NCI-H146 treated with DMSO at 0.1 percent for 48 hours (cell line): ENCODE results near the gene SPSB1.

Experiments
- DNase-seq: peaks from one replicate; lab custom pipeline; 2025; ENCODE audit not compliant: unreplicated experiment; lab: John Stamatoyannopoulos, UW

SPSB1 gene

DNA sequence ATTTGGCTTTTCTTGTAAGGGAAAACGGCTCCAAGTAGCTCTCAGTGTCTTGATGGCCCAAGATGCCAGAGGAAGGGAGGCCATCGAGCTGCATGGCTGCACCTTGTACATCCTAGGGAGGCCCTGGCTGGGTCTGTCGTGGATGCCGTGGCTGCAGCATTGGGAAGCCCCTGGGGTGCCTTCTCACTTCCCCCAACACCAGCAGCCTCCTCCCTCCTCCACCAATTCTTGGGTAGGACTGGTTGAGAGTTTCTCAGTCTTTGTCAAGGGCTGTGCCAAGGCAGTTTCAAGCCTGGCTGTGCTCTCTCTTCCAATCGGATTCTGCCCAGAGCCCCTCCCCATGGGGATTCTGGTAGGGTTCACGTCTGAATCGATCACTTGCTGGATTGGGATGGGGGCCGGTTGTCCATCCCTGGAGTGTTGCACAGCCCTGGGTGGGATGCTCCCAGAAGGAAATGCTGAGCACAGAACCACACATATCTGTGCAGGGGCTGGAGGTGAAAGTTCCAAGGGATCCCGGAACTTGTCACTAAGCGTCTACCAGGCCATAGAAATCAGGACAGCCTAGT, 14.0 kb upstream of the SPSB1 start:
- DNase-seq: no peak

DNA sequence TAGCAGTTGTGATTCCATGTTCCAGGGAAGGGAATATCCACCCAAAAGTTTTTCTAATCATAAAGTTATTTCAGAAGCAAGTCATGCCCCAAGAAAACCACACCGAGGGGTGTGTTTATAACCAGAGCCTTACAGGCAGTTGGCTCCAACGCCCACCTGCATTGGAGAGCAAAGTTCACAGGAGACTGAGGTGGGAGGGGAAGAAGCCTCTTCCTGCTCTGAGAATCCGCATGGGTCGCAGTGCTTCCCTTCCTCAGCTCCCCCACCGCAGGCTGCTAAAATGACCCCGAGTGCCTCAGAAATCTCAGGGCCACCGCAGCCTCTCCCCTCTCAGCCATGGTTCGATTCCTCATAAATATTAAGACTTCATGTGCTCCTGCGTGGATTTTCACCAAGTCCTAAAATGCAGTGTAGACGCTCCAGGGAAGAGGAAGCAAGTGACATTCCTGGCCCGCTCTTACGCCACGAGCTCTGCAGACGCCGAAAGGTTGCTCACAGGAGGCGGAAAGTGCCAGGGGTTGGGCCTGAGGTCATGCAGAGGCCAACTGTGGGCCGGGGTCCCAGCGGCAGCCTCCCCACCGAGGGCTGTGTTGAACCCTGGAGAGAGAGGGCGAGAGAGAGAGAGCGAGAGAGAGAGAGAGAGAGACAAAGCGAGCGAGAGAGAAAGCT, 13.4 kb upstream of the SPSB1 start:
- DNase-seq: no peak

DNA sequence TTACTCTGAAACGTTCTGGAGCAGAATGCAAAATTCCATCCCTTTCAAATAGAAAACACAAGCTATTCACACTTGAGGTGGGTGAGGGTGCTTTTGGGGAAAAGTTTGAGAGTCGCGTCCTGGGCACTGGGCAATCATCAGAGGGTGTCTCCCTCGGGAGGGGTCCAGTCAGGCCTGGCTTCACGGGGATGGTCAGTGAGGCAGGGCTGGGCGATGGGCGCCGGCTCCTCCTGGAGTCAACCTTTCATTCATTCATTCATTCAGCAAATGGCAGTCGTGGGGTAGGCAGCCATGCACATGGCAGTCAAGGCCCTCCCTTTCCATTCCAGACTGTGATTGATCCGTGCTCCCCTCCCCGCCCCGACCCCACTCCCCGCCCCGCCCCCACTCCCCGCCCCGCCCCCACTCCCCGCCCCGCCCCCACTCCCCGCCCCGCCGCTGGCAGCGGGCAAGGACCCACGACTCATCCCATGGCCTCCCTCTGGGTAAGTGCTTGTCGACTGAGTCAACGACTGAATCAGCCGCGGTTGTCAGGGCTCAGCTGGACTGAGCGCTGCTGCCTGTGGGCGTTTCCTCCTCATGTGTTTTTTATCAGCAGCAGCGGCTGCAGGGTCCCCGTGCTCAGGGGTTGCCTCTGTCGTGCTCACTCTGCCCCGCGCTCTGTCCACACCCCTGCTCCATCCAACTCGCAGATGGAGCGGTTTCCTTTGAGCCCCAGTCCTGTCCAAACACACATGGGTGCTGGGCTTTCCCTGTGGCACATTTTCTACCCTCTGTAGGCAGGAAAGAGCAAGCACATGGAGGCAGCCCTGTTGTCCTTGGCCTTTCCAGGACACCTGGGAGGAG, 12.5 kb upstream of the SPSB1 start:
- no peak for DNase-seq

DNA sequence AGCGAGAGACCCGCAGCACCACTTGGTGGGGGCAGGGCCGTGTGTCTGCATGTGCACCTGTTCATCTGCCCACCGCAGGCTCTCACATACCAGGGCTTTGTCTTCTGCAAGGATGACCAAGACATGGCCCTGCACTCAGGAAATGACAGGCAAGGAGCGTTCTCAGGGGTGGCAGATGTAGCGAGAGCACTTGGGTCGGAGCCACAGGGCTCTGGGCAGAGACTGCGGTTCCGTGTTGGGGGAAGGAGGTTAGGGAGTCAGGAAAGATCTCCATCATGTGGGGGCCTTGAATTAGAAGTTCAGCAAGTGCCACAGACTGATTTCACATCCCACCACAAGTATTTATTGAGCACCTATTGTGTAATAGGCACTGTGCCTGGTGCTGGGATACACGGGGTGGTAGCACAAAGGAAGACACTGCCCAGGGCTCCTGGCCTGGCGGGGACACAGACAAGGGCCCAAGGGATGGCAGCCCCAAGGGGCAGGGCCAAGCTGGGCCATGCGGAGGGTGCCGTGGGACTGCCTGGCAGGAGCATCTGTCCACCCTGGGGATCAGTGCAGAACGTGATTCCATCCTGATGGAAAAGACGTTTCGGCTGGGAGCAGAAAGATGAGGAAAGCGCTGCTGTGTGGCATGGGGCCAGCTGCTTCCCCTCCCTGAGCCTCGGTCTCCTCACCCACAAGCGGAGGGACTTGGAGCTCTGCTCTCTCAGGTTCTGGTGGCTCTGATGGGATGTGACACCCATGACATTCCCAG, 11.4 kb upstream of the SPSB1 start:
- no peak for DNase-seq

DNA sequence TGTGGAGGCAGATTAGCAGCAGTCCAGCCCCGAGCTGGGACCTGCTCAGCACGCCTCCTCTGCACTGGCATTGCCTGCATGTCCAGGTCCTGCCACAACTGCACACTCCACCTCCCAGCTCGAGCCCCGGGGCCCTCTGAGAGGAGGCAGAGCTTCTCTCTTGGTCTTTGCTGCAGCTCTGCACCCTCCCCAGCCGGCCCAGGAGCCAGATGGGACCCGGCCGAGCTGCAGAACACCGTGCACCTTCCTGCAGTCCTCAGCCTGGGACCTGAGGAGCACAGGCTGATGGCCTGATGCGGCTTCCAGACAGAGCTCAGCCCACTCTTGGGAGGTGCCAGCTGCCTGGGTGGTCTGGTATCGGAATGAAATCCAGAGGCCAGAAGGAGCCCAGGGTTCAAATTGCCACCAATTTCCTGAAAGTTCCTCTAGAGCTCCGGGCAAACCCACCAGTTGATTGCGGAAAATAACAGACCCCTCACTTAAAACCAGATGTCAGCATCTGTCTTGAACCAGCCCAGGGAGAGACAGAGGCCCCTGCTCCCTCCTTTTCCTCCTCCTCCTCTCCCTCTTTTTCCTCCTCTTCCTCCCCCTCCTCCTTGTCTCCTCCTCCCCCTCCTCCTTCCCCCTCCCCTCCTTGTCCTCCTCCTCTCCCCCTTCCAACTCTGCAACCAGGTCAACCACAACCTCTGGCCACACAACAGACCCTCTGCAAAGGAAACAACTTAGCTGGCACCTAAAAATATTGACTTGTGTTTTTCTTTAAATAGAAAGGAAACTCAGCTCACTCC, 10.6 kb upstream of the SPSB1 start:
- DNase-seq: no peak

DNA sequence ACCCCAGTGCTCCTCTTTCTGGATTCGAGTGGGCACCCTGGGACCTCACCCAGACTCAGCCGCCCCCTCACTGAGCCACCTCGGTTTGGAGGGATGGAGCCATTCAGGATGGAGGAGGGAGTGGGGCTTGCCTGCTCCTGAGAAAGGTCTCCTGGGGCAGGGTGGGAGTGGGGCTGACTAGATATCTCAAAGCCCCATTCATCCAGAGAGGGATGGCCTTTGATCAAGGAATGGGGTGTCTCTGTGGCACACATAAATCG, 10.1 kb upstream of the SPSB1 start:
- DNase-seq: no peak

DNA sequence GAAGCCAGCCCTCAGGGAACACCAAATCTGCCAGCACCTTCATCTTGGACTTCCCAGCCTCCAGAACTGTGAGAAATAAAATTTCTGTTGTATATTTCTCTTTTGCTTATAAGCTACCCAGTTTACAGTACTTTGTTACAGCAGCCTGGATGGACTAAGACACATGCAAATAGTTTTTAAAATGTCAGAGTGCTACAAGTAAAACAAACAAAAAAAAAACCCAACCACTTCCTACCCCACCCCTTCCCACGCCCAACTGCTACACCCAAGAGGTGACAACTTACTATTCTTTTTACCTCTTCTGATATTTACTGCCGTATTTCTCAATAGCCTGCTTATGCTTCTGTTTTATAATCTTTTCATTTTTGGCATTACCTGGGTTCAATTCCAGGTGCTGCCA, 8.6 kb upstream of the SPSB1 start:
- no peak for DNase-seq

DNA sequence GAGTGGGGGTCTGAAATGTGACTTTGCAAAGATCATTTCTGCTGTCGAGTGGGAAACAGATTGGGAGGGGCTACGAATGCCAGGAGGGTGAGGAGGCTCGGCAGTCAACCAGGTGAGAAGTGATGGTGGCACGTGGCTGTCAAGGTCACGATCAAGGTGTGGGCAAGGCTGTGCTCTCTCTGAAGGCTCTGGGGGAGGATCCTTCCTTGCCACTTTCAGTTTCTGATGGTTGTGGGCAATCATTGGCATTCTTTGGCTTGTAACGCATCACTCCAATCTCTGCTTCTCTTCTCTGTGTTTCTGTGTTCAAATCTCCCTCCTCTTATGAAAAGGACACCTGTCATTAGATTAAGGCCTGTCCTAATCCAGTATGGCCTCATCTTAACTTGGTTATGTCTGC, 6.1 kb upstream of the SPSB1 start:
- no peak for DNase-seq

DNA sequence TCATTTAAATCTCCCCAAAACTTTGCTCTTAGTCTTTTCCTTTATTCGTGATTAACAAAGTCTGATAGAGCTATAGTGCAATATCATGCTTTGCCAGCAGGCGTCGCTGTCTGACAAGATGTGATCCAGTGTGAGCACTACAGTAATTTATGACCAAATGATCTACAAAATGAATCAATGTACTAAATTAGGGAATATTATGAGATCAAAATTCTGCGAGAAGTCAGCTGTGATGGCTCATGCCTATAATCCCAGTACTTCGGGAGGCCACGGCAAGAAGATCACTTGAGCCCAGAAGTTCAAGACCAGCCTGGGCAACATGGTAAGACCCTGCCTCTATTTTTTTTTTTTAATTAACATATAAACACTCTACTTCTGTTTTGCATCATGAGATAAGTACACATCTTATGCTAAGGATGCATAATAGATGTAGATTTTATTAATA, 3.6 kb upstream of the SPSB1 start:
- no peak for DNase-seq

DNA sequence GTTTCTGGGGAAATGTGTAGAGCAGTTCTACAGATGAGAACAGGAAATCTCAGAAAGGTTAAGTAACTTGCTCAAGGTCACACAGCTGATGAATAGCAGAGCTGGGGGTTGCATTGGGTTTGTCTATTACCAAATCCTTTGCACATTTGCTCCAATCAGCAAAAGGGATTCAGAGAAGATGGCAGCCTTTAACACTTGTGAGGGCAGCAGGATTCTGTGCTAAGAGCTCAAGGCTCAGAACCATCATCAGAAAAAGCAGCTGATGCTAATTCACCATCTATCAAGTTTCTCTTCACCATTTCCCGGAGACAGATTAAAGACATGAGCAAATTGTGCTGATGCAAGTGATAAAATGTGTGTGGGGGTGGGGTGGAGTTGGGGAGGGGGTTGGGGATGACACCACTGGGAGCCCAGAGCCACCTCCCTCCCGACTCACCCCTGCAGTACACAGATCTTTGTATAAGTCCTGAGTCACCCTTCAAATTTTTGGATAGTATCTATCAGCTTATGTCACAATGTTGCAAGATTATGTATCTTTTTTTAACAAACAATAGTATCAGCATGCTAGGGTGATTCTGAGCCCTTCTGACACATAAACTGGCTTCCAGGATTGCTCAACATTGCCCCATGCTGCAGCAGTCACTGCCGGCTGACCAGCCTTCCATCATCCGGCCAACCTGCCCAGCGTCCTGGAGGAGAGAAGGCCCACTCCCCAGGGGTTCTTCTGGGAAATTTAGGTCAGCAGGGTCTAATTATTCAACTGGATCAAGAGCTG, 2.8 kb upstream of the SPSB1 start:
- no peak for DNase-seq

DNA sequence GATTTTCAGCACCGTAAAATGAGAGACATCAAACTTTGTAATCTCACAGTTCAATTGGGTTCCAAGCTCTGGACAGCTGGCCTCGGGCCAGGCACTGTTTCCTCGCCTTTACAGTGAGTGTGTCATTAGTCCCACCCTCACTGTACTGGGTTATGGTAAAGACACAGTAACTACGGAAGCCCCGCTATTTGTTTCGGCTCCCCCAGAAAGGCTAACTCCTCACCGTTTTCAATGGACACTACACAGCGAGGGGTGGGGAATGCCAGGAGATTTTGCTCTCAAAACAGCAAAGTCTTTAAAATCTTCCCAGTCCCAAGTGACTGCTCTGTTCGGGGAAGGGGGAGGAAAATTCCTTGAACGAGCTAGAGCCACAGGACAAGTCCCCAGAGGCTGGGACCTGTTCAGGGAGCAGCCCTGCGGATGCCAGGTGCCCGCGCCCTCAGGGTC, 757 bp upstream of the SPSB1 start:
- DNase-seq: no peak

DNA sequence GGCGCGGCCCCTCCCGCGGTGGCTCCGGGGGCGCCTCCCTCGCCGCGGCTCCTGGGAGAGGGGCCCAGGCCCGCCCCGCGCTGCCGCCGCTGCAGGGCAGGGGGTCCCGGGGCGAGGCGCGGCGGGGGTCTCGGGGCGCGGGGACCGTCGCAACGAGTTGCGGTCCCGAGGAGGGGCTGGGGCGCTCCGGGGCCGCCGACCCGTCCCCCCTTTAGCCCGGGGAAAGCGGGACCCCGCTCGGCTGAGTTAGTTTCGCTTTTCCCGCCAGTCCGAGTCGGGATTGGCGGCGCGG, 493 bp downstream of the SPSB1 start:
- DNase-seq: no peak

DNA sequence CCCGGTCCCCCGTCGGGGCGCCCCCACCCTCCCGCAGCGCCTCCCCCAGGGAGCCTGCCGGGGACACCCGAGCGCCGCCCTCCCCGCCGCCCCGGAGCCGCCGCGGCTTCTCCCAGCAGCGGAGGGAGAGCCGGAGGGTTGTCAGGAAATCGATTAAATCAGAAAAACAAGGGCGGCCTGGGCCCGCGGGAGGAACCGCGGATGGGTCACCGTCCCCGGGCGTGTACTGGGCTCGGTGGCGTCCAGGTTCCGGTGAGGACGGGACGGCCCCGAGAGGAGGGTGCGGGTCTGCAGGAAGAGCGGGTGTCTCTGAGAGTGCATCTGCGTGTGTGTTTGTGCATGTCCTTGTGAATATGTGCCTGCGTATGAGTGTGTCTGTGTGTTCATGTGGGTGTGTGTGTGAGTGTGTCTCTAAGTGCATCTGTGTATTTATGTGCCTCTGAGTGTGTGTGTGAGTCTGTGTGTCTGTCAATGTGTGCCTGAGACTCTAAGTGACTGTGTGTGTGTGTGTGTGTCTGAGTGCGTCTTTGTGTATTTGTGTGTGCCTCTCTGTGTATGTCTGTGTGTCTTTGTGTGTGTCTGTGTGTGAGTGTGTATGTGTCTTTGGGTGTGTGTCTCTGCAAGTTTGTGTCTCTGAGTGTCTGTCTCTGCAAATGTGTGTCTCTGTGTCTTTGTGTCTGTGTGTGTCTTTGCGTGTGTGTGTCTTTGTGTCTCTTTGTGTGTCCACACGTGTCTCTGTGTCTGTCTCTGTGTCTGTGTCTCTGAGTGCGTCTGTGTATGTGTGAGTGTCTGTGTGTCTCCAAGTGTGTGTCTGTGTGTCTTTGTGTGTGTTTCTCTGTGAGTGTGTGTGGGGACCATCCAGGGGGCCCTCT, 1.1 kb downstream of the SPSB1 start:
- DNase-seq: no peak

DNA sequence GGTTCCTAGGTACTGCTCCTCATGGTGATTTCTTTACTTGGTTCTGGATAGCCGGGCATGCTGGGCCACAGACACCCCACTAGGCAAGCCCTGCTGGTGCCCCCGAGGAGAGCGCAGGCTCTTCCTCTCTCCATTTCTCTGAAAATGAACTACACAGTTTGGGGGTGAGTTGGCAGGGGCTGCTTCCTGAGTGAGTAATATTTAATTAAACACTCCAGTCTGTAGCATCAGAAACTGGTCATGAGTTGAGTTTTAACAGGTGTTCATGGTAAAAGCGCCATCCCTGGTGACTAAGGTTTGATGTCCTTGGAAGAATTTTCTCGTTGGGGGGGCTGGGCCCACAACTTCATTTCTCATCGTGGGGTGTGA, 1.7 kb downstream of the SPSB1 start:
- DNase-seq: no peak

DNA sequence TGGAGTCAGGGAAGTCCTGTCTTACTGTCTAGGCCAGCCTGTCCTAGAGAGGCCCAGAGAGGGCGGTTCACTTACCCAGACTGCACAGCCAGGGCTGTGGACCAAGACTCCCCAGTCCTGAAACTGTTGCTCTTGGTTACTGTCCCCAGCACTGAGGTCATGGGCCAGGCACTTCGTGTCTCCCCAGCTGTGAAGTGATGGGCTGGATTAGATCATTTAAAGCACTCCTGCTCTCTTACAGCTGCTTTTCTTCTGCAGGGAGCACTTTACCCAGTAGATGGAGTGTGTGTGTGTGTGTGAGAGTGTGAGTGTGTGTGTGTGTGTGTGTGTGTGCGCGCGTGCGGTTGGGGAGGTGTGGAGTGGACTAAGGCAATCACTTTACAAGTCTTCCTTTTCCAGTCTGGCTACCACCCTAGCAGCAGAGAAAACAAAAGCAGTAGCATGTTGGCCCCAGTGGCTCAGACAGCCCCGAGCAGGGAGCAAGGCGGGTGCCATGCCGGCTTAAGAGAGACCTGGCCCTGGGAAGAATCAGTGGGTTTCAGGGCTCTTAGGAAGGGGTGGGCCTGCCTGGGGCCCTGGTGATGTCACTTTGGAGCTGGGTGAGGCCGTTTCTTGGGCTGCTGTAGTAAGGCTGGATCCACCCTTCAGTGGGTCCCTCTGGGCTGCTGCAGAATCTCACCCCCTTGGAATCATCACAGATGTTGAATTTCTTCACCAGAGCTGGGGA, 2.4 kb downstream of the SPSB1 start:
- DNase-seq: no peak

DNA sequence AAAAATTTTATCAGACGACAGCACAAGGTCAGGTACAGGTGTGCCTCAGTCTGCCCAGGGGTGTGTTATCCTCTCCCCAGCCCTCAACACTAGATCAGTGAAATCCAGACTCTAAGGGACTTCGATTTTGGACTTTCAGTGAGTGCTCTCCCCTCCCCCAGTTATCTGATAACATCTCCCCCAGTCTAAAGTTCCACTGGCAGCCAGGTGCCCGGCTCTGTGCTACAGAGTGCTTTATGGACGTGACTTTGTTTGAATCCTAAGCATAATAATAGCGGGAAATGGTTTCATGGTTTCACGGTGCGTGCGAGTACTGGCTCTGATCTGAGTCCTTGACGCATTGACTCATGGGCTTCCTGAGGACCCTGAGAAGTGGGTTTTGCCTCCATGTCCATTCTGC, 3.2 kb downstream of the SPSB1 start:
- no peak for DNase-seq

DNA sequence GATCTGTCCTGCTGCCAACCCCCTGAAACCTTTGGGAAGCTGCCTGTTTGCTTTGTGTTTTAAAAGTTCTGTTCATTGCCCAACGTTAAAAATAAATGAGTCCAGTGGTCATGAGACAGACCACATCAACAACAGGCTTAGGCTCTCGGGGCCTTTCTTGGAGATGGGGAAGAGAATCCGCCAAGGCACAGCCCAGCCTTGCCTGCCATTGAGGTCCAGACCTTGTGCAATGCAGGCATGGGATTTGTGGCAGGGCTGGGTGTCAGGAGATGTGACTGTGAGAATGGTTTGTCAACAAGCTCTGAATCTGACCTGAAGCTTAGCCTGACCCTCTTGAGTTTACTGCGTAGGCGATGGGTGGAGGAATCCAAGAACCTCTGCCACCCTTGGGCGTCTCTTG, 4.2 kb downstream of the SPSB1 start:
- no peak for DNase-seq

DNA sequence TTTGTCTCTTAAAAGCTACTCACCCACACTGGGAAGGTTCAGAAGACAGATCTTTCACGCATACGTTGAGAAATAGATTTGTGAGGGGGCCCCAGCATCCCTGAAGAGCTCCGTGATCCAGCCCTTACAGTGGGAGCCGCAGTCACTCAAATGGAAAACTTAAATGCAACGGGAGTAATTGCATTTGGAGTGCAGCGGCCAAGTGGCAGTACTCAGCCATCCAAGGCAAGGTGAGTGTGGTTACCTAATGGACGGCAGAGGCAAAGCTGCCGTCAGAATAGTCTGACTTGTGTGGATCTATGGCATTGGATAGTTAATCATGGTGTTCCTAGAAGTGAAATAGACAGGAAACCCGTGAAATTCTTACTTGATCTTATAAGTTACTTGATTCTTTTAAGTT, 5.1 kb downstream of the SPSB1 start:
- DNase-seq: no peak

DNA sequence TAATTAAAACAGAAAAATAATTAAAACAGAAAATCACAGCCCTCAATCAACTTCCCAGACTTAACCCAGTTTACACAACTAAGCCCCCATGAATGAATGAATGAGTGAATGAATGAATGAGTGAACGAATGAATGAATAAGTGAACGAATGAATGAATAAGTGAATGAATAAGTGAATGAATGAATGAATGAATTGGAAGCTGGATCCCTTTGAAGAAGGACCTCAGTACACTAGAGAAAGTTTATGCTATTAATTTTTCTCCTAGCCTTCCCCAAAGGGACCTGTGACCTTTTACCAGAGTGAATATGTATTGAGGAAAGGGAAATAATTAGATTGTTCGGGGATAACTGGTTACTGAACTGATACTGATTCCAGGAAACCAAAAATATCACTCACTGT, 5.6 kb downstream of the SPSB1 start:
- no peak for DNase-seq
